Stimulated activated CD4-positive, alpha-beta T cell treated with anti-CD3 and anti-CD28 coated beads, Interleukin-1b, Interleukin-23, amount 100 ng/mL, for 48 hours (primary cell): ENCODE measurements around the gene MZT2A.
A peak's percentile ranks its signal among the peaks of the same experiment; 100 is the strongest.
"Not testable (repeated sequence)": the region's sequence is repeated elsewhere in the genome, so short reads cannot be mapped to it uniquely, and the experiment has no call there.

Source experiments
- DNase-seq: peaks from one replicate; pipeline ENCODE4 v3.0.0-alpha.2; 2020

MZT2A gene

DNA sequence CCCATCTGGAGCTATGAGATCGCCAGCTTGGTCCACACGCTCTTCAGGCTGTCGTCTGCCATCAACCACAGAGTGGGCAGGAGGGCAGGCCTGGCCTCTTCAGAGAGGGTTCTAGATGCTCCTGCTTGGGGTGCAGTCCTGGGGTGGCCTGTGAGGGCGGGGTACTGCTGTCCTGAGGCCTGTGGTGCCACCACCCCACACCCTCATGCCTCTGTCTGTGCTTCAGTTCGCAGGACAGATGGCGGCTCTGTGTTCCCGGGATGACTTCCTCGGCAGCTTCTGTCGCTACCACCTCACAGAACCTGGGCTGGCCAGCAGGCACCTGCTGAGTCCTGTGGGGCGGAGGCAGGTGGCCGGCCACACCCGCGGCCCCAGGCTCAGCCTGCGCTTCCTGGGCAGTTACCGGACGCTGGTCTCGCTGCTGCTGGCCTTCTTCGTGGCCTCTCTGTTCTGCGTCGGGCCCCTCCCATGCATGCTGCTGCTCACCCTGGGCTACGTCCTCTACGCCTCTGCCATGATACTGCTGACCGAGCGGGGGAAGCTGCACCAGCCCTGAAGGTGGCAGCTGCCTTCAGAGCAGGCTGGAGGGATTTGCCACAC, 27.8 kb upstream of the MZT2A start:
- not testable (repeated sequence) for DNase-seq

DNA sequence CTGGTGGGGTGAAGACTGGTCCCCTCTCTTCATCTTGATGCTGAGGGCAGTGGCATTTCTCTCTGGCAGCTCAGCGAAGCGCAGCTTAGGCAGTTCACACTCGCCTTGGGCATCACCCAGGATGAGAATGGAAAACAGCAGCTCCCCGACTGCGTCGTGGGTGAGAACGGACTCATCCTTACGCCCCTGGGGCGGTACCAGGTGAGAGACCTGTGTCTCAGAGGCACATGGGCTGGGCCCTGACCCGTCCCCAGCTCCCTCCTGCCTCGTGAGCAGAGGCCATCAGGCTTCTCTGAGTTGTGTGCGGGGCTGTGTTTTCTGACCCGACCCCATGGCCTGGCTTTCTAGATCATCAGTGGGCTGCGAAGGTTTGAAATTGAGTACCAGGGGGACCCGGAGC, 27.3 kb upstream of the MZT2A start:
- no peak for DNase-seq

DNA sequence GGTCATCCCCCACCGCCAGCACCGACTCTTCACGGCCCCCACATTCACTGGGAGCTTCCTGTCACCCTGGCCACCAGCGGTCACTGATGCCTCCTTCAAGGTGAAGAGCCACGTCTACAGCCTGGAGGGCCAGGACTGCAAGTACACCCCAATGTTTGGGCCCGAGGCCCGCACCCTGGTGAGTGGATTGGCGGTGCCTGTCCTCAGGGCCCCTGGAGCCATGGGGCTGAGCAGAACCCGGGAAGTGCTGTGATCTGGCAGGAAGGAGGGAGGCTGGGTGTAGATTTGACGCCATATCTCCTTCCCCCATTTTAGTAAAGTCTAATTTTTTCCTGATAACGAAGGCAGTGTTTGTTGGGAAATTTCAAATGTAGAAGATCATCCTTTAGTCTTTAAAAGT, 26.3 kb upstream of the MZT2A start:
- DNase-seq = not testable (repeated sequence)

DNA sequence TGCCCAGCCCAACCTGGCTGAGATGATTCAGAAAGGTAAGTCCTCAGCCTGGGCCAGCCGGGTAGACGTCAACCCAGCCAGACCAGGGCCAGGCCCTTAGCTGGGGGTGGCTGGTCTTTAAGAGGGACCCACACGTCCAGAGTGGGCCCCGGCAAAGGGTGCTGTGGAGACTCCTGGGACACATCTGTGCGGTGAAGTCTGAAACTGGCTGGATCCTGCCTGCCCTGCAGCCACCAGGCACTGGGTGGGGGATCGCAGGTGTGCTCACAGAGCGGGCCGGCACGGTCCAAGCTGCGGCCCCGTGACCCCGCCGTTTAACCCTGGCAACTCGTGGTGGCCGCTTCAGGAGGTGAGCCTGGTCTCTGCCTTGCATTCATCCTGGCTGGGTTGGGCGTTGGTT, 25.7 kb upstream of the MZT2A start:
- DNase-seq = not testable (repeated sequence)

DNA sequence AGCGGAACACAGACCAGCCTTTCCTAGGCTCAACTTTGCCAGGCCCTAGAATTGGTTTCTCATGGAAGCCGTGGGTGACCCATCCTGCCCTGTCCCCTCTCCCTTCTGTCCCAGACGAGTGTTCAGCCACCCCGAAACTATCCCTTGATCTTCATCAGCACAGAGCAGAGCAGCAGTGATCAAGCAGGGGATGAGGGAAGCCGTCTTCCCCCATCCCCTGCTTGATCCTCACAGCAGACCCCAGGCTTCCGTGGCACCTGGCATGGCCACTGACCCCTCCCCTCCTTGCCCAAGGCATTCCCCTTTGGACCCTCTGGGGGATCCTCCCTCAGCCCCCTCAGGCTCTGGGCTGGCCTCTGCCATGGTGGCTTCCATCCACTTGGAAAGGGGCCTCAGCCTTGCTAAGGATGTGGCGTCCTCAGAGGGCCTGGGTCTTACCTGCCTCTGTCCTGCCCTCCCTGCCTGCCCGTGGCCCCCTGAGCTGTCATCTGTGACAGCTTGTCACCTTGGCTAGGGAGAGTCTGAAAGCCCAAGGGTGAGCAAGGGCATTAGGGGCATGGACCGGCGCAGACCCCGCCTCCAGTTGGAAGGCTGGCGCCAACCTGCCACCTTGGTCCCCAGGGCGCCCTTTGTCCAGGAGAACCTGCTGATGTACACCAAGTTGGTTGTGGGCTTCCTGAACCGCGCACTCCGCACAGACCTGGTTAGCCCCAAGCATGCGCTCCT, 25.1 kb upstream of the MZT2A start:
- DNase-seq = no peak

DNA sequence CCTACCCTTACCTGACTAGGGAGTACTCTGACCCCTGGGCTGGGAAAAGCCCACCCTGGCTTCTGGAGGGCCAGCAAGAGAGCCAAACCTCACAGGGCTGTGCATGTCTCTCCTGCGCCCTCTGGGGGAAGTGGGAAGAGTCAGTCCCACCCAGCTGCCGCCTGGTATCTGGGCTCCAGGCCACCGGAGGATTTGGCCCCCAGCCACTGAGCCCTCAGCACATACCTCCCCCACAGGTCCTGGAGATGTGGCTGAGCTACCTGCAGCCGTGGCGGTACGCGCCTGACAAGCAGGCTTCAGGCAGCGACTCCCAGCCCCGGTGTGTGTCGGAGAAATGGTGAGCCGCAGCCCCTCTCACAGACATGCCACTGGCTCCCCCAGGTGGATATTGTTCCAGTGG, 24.4 kb upstream of the MZT2A start:
- DNase-seq = not testable (repeated sequence)

DNA sequence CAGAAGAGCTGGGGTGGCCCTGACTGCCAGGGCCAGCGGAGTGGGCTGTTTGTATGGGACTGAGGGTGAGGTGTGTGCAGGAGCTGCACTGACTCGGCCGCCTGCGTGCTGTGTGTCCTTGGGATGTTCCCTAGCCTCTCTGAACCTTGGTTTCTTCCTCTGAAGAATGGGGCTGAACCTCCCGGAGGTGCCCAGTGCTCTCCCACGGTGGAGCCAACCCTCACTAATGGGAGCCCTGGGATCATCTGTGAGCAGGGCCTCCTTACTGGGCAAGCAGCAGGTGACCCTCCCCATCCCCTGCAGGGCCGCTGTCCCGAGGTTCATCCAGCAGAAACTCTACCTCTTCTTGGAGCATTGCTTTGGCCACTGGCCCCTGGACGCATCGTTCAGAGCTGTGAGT, 23.8 kb upstream of the MZT2A start:
- DNase-seq = no peak

DNA sequence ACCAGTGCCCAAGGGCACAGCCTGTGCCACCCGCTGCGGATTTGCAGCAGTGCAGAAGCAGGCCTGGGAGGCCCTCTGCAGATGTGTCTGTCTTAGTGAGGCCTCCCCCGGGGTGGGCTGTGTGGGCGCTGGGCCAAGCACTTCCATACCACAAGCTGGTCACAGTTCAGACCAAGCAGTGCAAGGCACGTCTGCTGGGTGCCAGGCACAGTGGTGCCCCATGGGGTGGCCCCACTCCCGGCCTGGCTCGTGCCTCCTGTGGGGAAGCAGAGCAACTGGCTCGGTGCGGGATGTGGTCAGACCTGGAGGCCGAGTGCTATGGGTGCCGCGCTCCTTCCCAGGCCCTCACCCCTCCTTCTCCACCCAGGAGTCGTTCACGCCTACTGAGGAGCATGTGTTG, 23.0 kb upstream of the MZT2A start:
- not testable (repeated sequence) for DNase-seq

DNA sequence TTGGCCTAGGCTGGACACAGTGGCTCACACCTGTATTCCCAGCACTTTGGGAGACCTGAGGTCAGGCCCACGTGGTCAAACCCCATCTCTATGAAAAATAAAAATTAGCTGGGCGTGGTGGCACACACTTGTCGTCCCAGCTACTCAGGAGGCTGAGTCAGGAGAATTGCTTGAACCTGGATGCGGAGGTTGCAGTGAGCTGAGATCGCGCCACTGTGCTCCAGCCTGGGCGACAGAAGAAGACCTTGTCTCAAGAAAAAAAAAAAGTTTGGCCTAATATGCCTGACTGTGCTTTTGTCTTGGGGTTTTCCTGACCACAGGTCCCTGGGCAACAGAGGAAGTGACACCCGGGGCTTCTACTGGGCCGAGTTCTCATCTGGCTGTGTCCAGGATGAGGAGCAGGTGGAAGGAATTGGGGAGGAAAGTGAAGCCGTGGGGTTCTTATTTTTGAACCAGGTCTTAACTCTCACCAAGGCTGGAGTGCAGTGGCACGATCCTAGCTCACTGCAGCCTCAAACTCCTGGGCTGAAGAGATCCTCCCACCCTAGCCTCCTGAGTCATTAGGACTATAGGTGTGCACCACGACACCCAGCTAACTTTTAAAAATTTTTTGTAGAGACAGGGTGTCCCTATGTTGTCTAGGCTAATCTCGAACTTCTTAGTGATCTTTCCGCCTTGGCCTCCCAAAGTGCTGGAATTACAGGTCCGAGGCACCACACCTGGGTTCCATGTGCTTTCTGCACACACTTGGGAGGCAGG, 22.4 kb upstream of the MZT2A start:
- DNase-seq = not testable (repeated sequence)

DNA sequence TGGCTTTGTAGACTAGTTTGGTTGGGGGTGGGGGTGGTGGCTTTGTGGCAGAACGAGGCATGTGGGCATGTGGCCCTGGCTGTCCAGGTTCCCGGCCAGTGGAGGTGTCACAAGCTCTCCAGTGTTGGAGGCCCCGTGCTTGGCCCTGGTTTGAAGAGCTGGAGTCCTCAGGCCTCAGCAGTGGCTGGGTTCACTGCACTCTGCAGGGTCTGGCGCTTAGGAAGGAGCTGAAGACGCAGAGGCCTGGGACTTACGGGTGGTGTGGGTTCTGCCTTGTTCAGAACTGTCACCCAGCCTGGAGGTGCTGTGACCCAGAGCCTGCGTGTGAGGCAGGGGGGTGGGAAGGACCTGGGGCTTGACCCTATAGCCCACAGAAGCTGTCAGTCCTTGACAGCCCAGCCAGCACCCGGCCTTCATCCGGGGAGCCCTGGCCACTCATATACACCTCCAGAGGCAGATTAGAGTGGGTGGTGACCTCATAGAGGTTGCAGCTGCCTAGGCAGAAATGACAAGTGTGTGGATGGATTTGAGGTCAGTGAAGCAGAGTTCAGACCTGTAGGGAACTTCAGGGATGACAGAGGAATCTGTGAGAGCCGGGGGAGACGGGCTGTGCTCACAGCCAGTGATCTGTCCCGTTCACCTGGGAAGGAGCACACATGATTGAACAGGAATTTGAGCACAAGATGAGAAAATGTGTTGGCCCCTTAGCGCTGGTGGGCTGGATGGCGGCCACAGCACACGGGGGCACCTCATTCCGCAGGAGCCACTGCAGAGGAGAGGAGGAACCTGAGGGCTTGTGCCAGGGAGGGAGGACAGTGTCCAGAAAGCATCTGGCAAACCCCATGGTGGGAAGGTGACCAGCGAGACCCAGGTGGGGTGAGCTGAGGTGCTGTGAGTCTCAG, 20.0 kb upstream of the MZT2A start:
- DNase-seq = not testable (repeated sequence)

DNA sequence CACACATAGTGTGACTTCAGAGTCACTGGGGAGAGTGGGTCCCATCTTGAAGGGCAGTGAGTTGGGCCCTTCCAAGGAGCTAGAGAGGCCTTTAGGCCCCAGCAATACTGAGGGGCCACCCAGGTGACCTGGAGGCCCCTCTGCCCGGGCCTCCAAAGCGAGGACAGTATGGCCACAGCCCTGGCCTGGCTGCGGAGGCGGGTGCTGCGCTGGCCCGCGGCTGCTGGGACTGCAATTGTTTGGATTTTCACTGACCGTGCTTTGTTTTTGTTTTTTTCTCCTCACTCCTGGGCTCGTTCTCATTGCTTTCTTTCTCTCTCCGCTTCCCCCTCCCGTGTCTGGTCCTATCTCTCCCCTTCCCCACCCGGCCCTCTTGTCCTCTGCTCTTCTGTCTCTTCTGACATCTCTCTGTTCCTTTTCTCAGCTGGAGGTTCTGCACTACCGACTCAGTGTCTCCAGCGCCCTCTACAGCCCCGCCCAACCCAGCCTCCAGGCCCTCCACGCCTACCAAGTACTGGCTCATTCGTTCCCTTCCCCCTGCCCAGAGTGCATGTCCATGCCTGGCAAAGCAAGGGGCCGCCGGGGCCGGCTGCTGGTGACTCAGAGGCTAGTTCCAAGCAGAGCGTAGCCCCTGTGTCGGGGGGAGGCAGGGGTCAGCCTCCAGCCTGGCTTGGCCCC, 19.2 kb upstream of the MZT2A start:
- not testable (repeated sequence) for DNase-seq

DNA sequence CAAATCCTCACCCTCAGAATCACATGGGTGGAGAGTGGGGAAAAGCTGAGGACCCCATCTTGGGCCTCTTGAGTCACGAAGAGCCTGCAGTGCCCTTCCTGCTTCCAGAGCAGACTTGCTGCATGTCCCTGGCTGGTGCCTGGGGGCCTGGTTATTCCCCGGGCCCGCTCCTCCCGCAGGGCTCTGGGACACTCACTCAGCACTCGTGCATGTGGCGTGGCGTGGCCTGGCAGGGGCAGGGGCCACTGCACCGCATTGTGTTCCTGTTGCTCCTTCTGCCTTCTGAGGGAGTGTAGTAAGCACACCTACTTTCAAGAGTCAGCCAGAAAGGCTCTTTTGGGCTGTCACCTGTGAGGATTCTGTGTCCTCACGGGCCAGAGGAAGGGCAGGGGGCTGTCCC, 17.4 kb upstream of the MZT2A start:
- DNase-seq = no peak

DNA sequence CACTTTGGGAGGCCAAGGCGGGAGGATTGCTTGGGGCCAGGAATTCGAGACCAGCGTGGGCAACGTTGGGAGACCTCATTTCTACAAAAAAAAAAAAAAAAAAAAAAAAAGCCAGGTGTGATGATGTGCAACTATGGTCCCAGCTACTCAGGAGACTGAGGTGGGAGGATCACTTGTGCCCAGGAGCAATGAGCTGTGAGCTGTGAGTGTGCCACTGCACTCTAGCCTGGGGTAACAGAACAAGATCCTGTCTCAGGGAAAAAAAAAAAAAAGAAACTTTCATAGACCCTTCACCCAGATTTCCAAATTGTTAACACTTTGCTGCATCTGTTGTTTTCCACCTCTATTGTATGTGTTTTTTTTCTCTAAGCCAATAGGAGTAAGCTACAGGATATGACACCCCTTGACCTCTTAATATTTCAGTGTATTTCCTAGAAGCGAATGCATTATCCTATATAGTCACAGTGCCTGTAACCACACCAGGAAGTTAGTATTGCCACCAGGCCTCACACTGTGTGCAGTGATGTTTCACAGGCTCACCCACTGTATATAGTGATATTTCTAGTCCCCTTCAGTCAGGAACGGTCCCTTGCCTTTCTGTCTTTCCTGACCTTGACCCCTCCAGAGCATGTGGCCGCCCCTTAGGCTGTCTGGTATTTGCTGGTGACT, 12.0 kb upstream of the MZT2A start:
- not testable (repeated sequence) for DNase-seq

DNA sequence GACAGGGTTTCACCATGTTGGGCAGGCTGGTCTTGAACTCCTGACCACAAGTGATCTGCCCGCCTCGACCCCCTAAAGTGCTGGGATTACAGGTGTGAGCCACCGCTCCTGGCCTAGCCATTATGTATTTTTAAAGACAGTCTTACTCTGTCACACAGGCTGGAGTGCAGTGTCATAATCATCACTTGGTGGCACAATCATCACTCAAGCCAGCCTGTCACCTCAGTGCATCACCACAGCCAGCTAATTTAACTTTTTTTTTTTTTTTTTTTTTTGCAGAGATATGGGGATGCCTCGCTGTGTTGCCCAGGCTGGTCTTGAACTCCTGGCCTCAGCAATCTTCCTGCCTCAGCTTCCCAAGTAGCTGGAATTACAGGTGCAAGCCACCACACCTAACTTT, 11.4 kb upstream of the MZT2A start:
- DNase-seq = not testable (repeated sequence)

DNA sequence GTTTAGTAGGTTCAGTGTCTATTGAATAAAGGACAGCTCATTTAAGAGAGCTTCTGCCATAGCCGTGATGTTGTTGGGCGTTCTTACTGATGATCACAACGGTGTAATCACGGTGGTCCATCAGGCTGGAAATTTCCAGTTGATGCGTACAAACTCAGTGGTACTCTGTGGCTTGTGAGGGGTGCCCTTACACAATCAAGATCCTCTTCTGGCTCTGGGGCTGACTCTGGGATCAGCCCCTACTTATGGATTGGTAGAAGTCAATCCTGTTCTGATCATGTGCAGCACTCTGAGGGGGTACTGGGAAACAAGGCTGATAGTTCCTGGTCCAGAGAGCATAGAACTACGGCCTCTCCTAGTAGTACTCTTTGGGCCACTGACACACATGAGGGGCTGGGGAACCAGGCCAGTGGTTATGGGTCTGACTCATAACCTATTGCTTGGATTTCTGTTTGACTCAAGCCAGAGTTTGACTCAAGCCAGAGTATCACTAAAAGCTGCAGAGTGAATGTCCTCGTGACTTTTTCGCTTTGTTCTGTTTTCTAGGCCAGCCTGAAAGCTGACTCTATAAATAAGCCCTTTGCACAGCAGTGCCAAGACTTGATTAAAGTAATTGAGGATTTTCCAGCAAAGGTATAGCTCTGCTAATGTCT, 6.2 kb upstream of the MZT2A start:
- DNase-seq = peak; percentile 43

DNA sequence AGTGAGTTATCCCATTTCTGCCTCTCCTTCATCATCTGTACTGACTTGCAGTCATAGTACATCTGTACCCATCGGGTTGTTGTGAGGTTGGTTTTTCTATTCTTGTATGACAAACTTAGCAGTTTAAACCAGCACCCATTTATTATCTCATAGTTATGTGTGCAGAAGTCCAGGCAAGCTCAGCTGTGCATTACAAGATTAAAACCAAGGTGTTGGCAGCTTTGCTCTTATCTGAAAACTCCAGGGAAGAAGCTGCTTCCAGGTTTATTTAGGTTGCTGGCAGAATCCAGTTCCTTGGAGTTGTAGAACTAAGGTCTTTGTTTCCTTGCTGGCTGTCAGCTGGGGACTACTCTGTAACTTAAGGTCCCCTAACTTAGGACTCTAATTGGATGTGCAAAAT, 3.3 kb upstream of the MZT2A start:
- DNase-seq = not testable (repeated sequence)

DNA sequence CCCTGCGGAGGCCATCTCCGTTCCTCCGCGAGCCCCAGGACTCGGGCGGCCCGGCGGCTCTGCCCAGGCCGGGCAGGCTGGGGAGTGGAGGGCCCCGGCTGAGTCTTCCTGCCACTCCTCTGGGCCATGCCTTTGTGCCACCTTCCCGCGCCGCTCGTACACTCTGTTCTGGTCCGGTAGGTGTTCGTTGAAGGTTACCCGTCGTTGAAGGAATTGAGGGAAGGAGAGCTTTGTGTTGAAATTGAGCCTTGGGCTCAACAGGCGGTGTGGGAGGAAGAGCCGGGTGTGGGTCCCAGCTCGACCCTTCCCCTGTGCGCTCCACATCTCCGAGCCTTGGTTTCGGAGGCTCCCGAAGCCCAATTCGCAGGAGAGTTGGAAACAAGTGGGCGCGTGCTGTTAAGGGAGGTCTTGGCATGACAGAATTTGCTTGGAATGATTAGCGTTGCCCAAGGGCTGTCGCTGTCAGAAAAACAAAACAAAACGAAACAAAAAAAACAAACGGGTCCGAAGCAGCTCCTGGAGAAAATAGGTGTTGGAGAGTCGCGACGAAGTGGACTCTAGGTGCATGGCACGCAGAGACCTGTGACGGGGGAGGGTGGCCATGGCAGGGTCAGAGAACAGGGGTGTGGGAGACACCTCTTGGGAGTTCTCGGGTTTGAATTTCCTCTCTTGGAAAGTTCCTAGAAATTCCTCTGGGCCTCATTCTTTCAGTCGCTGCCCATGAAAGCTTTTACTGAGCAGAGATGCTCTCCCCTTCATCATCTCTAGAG, 1.2 kb upstream of the MZT2A start:
- DNase-seq = no peak

DNA sequence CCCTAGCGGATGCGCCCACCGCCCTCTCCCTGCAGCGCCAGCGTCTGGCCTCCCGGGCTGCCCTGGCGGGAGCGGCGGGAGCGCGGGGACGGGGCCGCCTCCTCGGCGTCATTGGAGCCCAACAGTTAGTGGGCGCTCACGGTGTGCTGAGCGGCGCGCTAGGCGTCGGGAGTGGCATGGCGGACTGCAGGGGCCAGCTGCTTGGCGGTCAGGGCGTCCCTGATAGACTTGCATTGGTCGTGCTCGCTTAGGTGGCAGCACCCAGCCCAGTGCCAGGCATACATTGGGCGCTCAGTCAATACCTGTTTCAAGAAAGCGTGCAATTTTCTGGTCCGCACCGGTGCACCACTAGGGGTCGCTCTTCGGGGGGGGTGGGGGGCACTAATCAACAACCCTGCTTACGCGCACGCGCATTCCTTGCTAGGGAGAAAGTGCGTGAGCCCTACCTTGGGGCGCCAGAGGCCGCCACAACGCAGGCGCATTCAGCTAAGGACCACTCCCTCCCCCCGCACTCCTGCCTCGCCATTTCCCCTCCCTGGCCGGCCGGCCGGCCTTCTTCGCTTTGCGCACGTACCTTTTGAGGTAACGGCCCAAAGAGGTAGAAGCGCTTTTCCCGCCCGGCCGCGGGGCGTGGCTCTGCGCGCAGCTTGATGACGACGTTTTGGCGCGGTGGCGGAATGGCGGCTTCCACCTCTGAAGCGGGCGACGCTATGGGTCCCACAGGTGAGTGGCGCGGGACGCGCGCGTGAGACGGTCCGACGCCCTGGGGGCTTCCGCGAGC, 411 bp upstream of the MZT2A start:
- peak; percentile 96 for DNase-seq

DNA sequence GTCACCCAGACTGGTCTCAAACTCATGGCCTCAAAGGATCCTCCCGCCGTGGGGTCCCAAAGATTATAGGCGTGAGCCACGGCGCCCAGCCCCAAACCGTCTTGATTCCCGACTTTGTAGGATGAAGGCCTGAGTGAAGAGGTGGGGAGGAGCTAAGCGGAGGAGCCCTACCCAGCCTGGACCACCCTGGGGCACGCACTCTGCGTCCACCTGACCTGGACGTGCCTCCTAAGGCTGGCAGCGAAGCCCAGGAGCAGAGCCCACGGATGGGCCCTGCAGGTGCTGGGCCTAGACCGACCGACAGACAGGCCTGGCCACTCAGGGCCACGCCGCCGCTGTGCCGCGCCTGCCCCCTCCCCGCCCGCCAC, 744 bp downstream of the MZT2A start:
- peak; percentile 13 for DNase-seq
